PC-3 (cell line): ENCODE results near the gene CELF2. TPM values are rescaled to one million over a fixed set of nuclear protein-coding genes. Genes with fewer than 3 reads are reported as not detected.

ENCODE experiments used
- ATAC-seq: fragments of 200-7000 bp; cut with Tn5 transposase; 2 replicates; pipeline ENCODE4 v1.9.1; 2020; ENCODE audit warnings: mild to moderate bottlenecking, moderate library complexity
- BruUV-seq: library from RNA; stranded (reverse); fragments of 400-500 nt; replicated peaks from 2 replicates; lab custom pipeline; 2021; lab: Mats Ljungman, UMichigan
- CTCF ChIA-PET: fragments of 300-600 bp; sonication (Branson Sonifier 250); formaldehyde crosslinking; loops from one replicate; lab custom pipeline; 2022; ENCODE audit warnings: antibody characterized with exemption; lab: Charles Lee
- POLR2A ChIA-PET: fragments of 300-600 bp; sonication (Branson Sonifier 250); formaldehyde crosslinking; loops from one replicate; lab custom pipeline; 2022; ENCODE audit warnings: antibody characterized with exemption; ENCODE audit not compliant: unreplicated experiment; lab: Charles Lee
- DNase-seq: peaks from one replicate; pipeline ENCODE4 v3.0.0-alpha.2; 2015
- H2AFZ ChIP-seq: fragments of 300-600 bp; sonication (generic); 2 replicates; pipeline ENCODE4 v1.6.0; 2016; ENCODE audit warnings: antibody characterized with exemption, low read length
- H3F3A ChIP-seq: fragments of 300-600 bp; sonication (generic); one replicate; pipeline ENCODE4 v1.6.0; 2017; ENCODE audit warnings: antibody characterized with exemption, low read length, control low read depth, mild to moderate bottlenecking; ENCODE audit not compliant: unreplicated experiment
- H3K27ac ChIP-seq: fragments of 300-600 bp; sonication (generic); 2 replicates; pipeline ENCODE4 v1.5.1; 2016; ENCODE audit warnings: mild to moderate bottlenecking, low read length
- H3K27me3 ChIP-seq: fragments of 300-600 bp; sonication (generic); 2 replicates; pipeline ENCODE4 v1.6.1; 2016; ENCODE audit warnings: low read length, mixed read lengths
- H3K36me3 ChIP-seq: fragments of 300-600 bp; sonication (generic); 2 replicates; pipeline ENCODE4 v1.6.1; 2016; ENCODE audit warnings: low read depth, mixed run types, low read length, mixed read lengths
- H3K4me1 ChIP-seq: fragments of 300-600 bp; sonication (generic); 2 replicates; pipeline ENCODE4 v1.5.1; 2016; ENCODE audit warnings: low read length; ENCODE audit not compliant: insufficient read depth
- H3K4me2 ChIP-seq: fragments of 300-600 bp; sonication (generic); 2 replicates; pipeline ENCODE4 v1.6.0; 2016; ENCODE audit warnings: low read length
- H3K4me3 ChIP-seq: fragments of 300-600 bp; sonication (generic); 2 replicates; pipeline ENCODE4 v1.5.1; 2016; ENCODE audit warnings: mild to moderate bottlenecking, low read length, mixed read lengths
- H3K79me2 ChIP-seq: fragments of 300-600 bp; sonication (generic); 2 replicates; pipeline ENCODE4 v1.6.1; 2017; ENCODE audit warnings: low read length, mixed read lengths
- H3K9ac ChIP-seq: fragments of 300-600 bp; sonication (generic); 2 replicates; pipeline ENCODE4 v1.6.0; 2016; ENCODE audit warnings: mild to moderate bottlenecking, low read length
- H3K9me2 ChIP-seq: fragments of 300-600 bp; sonication (generic); replicated peaks from 2 replicates; pipeline ENCODE4 v1.6.1; 2016; ENCODE audit warnings: mixed run types, low read length, mixed read lengths
- H3K9me3 ChIP-seq: fragments of 300-600 bp; sonication (generic); 2 replicates; pipeline ENCODE4 v1.6.1; 2016; ENCODE audit warnings: low read length, mixed read lengths
- H4K20me1 ChIP-seq: fragments of 300-600 bp; sonication (generic); 2 replicates; pipeline ENCODE4 v1.6.1; 2016; ENCODE audit warnings: low read length, mixed read lengths
- CTCF ChIP-seq: fragments of 300-600 bp; sonication (generic); conservative IDR thresholded peaks from 2 replicates; pipeline ENCODE4 v1.5.1; 2017; ENCODE audit warnings: antibody characterized with exemption, low read depth, mild to moderate bottlenecking, low read length
- EZH2 ChIP-seq: fragments of 300-600 bp; sonication (generic); IDR thresholded peaks from one replicate; pipeline ENCODE4 v1.6.1; 2017; ENCODE audit warnings: antibody characterized with exemption, mild to moderate bottlenecking, low read length; ENCODE audit not compliant: unreplicated experiment
- EZH2phosphoT487 ChIP-seq: fragments of 300-600 bp; sonication (generic); IDR thresholded peaks from 2 replicates; pipeline ENCODE4 v1.6.1; 2018; ENCODE audit warnings: mild to moderate bottlenecking, antibody characterized with exemption, low read length, borderline replicate concordance
- intact Hi-C: fragments of 100-400 bp; cut with micrococcal nuclease; formaldehyde crosslinking; loops from 2 replicates; pipeline ENCODE4 v1.9.0; 2023
- total RNA-seq: library from RNA; depleted of rRNA; stranded (reverse); fragments of >200 nt; gene quantifications from 2 replicates; pipeline ENCODE4 v1.2.3, GENCODE V29; 2014

CELF2 gene
- total RNA-seq, 1 experiment from 2014 or later: not detected

DNA sequence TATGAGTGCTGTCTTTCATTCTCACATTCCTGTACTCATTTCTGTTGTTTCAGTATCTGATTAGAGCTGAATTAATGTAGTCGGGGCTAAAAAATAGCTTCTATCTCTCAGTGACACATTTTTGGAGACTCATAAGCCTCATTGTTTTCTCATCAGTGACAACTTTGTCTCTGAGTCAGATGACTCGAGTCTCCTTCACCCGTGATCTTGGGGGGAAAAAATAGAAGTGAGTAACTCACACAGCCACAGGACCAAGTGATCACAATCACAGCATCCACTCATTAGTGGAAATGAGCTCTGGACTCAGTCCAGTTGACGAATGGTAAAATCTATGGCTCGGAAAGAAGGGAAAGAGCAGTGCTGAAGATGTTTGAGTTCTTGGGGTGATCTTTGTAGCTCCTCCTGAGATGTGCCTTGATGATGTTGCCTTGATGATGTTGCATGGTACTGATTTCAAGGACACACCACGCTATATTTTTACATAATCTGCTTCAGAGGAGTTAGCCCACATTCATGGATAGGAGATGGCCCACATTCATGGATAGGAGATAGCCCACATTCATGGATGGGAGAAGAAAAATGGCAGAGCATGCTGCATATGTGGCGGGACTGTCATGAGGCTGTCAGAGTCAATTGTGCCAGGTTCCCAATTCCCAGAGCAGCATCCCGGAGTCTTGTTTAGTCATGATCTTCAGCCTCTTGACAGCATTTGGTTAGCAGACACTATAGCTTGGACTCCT lies 214.7 kb downstream of the CELF2 start:
- Histone ChIP-seq H3K79me2 (no peaks in the 10 kb centered on the region), H3K9me3 (no peaks in the 10 kb centered on the region), H3K36me3 (no peaks in the 10 kb centered on the region), H3K9ac (no peak overlapping the region), H4K20me1 (no peaks in the 10 kb centered on the region), H3K4me2 (no peak overlapping the region), H3K9me2 (no peaks in the 10 kb centered on the region), H3K4me1 (no peaks in the 10 kb centered on the region), H3K27me3 (peaks cover 5% of the 10 kb centered on the region; the same call in 1 of the 2 replicates), H3K27ac (no peak overlapping the region), H3K4me3 (no peak overlapping the region), H2AFZ (no peak overlapping the region), H3F3A (no peaks in the 10 kb centered on the region)
- no TSS peak for BruUV-seq
- ChIA-PET CTCF (no interaction called here), POLR2A (no interaction called here)
- intact Hi-C loops: no loop called here
- ATAC-seq (no peak), DNase-seq (no peak)
- no peak for TF ChIP-seq EZH2
- TF ChIP-seq EZH2phosphoT487: no peak
- TF ChIP-seq CTCF: no peak

DNA sequence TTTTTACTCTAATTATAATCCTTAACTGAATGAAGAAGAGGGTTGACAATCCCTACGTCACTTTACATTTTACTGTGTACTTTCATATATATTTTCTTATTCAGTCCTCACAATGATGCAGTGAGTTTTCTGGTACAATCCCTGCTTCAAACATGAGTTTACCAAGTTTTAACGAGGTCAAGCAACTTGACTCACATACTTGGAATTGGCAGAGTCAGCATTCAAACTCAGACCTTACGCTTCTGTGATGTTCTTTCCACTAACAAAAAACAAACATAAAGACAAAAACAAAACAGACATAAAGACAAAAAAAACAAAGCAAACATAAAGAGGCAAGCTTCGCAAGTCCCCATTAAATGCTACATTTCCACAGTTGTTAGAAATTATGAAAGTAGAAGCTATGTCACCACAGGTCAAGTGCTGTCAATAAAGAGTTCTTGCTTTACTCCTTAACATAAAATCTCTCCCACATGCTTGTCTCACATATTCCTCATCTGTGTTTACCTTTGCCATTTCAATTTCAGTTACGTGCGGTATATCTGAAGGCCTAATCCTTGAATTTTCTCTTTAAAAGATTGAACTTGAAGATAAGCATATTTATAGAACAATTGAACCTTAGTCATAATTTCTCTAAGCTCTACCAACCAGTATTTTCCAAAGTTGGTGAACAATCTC lies 217.3 kb downstream of the CELF2 start:
- intact Hi-C loops: no loop called here
- DNase-seq (no peak), ATAC-seq (no peak)
- TF ChIP-seq EZH2 (no peak), CTCF (no peak), EZH2phosphoT487 (no peak)
- H3K4me1 ChIP-seq: no peaks in the 10 kb centered on the region
- no peaks in the 10 kb centered on the region for H3K9me3 ChIP-seq
- H3K79me2 ChIP-seq: no peaks in the 10 kb centered on the region
- H3K9ac ChIP-seq: no peak overlapping the region
- CTCF ChIA-PET: no interaction called here
- no peaks in the 10 kb centered on the region for H3K9me2 ChIP-seq
- no peak overlapping the region for H3K4me2 ChIP-seq
- no peak overlapping the region for H3K27ac ChIP-seq
- no peaks in the 10 kb centered on the region for H4K20me1 ChIP-seq
- H2AFZ ChIP-seq: no peak overlapping the region
- BruUV-seq: no TSS peak
- no peak overlapping the region for H3K4me3 ChIP-seq
- no peaks in the 10 kb centered on the region for H3F3A ChIP-seq
- POLR2A ChIA-PET: no interaction called here
- no peaks in the 10 kb centered on the region for H3K36me3 ChIP-seq
- H3K27me3 ChIP-seq: peaks cover 17% of the 10 kb centered on the region; the same call in 1 of the 2 replicates

DNA sequence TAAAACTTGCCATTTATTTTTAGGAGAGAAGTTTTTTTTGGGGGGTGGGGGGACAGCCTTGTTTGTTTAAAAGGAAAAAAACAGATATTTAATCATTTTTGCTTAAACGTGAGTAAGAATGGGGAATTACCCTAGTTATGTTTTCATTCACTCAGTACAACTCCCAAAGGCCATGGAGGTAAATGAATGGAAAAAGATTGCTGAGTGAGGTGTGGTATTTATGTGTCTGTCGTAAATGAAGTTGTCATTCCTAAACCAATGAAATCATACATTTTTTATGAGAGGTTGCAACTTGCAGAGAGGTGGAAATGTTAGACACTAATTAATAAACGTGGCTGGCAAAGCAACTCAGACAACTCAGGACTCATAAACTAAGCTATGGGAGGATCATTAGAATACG lies 218.1 kb downstream of the CELF2 start:
- no peaks in the 10 kb centered on the region for H3K36me3 ChIP-seq
- no peak overlapping the region for H3K4me3 ChIP-seq
- intact Hi-C loops: no loop called here
- no peak for ATAC-seq
- no peaks in the 10 kb centered on the region for H3K9me2 ChIP-seq
- DNase-seq: no peak
- no peaks in the 10 kb centered on the region for H3K4me1 ChIP-seq
- no TSS peak for BruUV-seq
- POLR2A ChIA-PET: no interaction called here
- H3K27ac ChIP-seq: no peak overlapping the region
- H3K79me2 ChIP-seq: no peaks in the 10 kb centered on the region
- no peaks in the 10 kb centered on the region for H3F3A ChIP-seq
- TF ChIP-seq CTCF: no peak
- TF ChIP-seq EZH2phosphoT487: no peak
- TF ChIP-seq EZH2: no peak
- H3K4me2 ChIP-seq: no peak overlapping the region
- H3K27me3 ChIP-seq: peaks cover 17% of the 10 kb centered on the region; the same call in 1 of the 2 replicates
- no peak overlapping the region for H2AFZ ChIP-seq
- H4K20me1 ChIP-seq: no peaks in the 10 kb centered on the region
- H3K9ac ChIP-seq: no peak overlapping the region
- CTCF ChIA-PET: no interaction called here
- H3K9me3 ChIP-seq: no peaks in the 10 kb centered on the region
